Parathyroid adenoma (tissue), 2 donors: ENCODE data around the gene TXNRD3.

Experiments used
- H2AFZ ChIP-seq: fragments of 300-600 bp; sonication (generic); one replicate; pipeline ENCODE4 v1.7.0; 2017; ENCODE audit warnings: antibody characterized with exemption, mild to moderate bottlenecking
- H3K27ac ChIP-seq: fragments of 300-600 bp; sonication (generic); one replicate; pipeline ENCODE4 v1.7.0; 2017
- H3K27me3 ChIP-seq: fragments of 300-600 bp; sonication (generic); one replicate; pipeline ENCODE4 v1.7.0; 2017; ENCODE audit warnings: low read length; ENCODE audit not compliant: control insufficient read depth, insufficient read depth
- H3K36me3 ChIP-seq: fragments of 300-600 bp; sonication (generic); one replicate; pipeline ENCODE4 v1.7.0; 2017; ENCODE audit warnings: low read length; ENCODE audit not compliant: control insufficient read depth, insufficient read depth
- H3K4me1 ChIP-seq: fragments of 300-600 bp; sonication (generic); one replicate; pipeline ENCODE4 v1.7.0; 2017; ENCODE audit warnings: control low read depth
- H3K4me2 ChIP-seq: fragments of 300-600 bp; sonication (generic); one replicate; pipeline ENCODE4 v1.7.0; 2017; ENCODE audit warnings: low read length
- H3K4me3 ChIP-seq: fragments of 300-600 bp; sonication (generic); one replicate; pipeline ENCODE4 v1.7.0; 2017; ENCODE audit warnings: low read depth, low read length
- H3K79me2 ChIP-seq: fragments of 300-600 bp; sonication (generic); one replicate; pipeline ENCODE4 v1.7.0; 2017; ENCODE audit warnings: control low read depth
- H3K9ac ChIP-seq: fragments of 300-600 bp; sonication (generic); one replicate; pipeline ENCODE4 v1.7.0; 2017; ENCODE audit warnings: mild to moderate bottlenecking
- H3K9me3 ChIP-seq: fragments of 300-600 bp; sonication (generic); one replicate; pipeline ENCODE4 v1.7.0; 2017; ENCODE audit warnings: low read length; ENCODE audit not compliant: control insufficient read depth
- CTCF ChIP-seq: fragments of 300-600 bp; sonication (generic); IDR thresholded peaks from one replicate; pipeline ENCODE4 v1.7.0; 2017; ENCODE audit warnings: antibody characterized with exemption, mild to moderate bottlenecking
- donor health status: primary hyperparathyroidism.

TXNRD3 gene

GRCh38 chr3:126676919-126677705, 22.2 kb upstream of the TXNRD3 start:
- Histone ChIP-seq H3K9ac (no peak overlapping the region), H3K36me3 (no peaks in the 10 kb centered on the region), H3K9me3 (peaks cover 3% of the 10 kb centered on the region), H3K4me1 (peaks cover 9% of the 10 kb centered on the region), H3K4me2 (no peak overlapping the region), H3K27ac (no peak overlapping the region), H3K79me2 (no peaks in the 10 kb centered on the region), H2AFZ (no peak overlapping the region), H3K27me3 (no peaks in the 10 kb centered on the region), H3K4me3 (no peak overlapping the region)
- no peak for TF ChIP-seq CTCF

GRCh38 chr3:126672741-126673140, 17.8 kb upstream of the TXNRD3 start:
- Histone ChIP-seq H2AFZ (no peak overlapping the region), H3K4me1 (no peaks in the 10 kb centered on the region), H3K36me3 (no peaks in the 10 kb centered on the region), H3K9ac (no peak overlapping the region), H3K27ac (no peak overlapping the region), H3K9me3 (peaks cover 3% of the 10 kb centered on the region), H3K4me2 (no peak overlapping the region), H3K27me3 (no peaks in the 10 kb centered on the region), H3K4me3 (no peak overlapping the region), H3K79me2 (no peaks in the 10 kb centered on the region)
- no peak for TF ChIP-seq CTCF

- Histone ChIP-seq H3K9me3 (peaks cover 3% of the 10 kb centered on the region), H3K9ac (no peak overlapping the region), H3K79me2 (no peaks in the 10 kb centered on the region), H3K27me3 (no peaks in the 10 kb centered on the region), H3K4me1 (no peaks in the 10 kb centered on the region), H3K4me2 (no peak overlapping the region), H3K4me3 (no peak overlapping the region), H2AFZ (no peak overlapping the region), H3K36me3 (no peaks in the 10 kb centered on the region), H3K27ac (no peak overlapping the region)
- TF ChIP-seq CTCF: no peak
These were observed 17.4 kb upstream of the TXNRD3 start for GRCh38 chr3:126672340-126672739.

GRCh38 chr3:126671521-126671920, 16.6 kb upstream of the TXNRD3 start:
- Histone ChIP-seq H3K9me3 (peaks cover 3% of the 10 kb centered on the region), H3K4me3 (no peak overlapping the region), H2AFZ (no peak overlapping the region), H3K9ac (no peak overlapping the region), H3K4me2 (no peak overlapping the region), H3K4me1 (no peaks in the 10 kb centered on the region), H3K27ac (no peak overlapping the region), H3K79me2 (no peaks in the 10 kb centered on the region), H3K36me3 (no peaks in the 10 kb centered on the region), H3K27me3 (no peaks in the 10 kb centered on the region)
- no peak for TF ChIP-seq CTCF
